ENCODE data around the gene NKTR. TPM values are rescaled to one million over a fixed set of nuclear protein-coding genes. Genes with fewer than 3 reads are reported as not detected.

NKTR gene
- total RNA-seq, 4 donors from 2014 or later, result 96.3 to 172 (median 133) TPM

DNA sequence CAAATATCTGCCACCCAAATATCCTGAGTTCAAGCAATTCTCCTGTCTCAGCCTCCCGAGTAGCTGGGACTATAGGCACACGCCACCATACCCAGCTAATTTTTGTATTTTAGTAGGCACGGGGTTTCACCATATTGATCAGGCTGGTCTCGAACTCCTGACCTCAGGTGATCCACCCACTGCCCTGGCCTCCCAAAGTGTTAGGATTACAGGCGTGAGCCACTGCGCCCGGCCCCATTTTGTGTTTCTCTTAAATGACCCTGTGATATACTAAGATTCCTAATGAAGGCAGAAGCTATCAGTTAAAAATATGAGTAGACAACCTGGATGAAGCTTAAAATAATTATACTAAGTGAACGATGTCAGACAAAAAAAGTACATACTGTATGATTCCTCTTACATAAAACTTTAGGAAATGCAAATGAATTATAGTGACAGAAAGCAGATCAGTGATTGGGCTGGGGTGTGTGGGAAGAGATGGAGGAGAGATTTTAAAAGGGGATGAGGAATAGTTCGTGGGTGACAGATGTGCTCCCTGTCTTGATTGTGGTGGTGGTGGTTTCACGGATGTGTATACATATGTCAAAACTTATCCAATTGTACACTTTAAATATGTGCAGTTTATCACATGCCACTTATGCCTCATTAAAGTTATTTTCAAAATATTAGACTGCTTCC lies 81.0 kb downstream of the NKTR start:
- 82 to 88% methylated on average over 10 of the region's 10 CpGs for WGBS, 2 donors (ENCODE audit: low coverage in 1 of 2)
- TF ChIP-seq POLR2AphosphoS5 (IDR thresholded peaks at IDR 0.05), result no peak
- no peak for TF ChIP-seq EP300 (IDR thresholded peaks at IDR 0.05; ENCODE audit: low read depth)
- TF ChIP-seq POLR2A (IDR thresholded peaks at IDR 0.05), result no peak
- TF ChIP-seq, protein P1, sequence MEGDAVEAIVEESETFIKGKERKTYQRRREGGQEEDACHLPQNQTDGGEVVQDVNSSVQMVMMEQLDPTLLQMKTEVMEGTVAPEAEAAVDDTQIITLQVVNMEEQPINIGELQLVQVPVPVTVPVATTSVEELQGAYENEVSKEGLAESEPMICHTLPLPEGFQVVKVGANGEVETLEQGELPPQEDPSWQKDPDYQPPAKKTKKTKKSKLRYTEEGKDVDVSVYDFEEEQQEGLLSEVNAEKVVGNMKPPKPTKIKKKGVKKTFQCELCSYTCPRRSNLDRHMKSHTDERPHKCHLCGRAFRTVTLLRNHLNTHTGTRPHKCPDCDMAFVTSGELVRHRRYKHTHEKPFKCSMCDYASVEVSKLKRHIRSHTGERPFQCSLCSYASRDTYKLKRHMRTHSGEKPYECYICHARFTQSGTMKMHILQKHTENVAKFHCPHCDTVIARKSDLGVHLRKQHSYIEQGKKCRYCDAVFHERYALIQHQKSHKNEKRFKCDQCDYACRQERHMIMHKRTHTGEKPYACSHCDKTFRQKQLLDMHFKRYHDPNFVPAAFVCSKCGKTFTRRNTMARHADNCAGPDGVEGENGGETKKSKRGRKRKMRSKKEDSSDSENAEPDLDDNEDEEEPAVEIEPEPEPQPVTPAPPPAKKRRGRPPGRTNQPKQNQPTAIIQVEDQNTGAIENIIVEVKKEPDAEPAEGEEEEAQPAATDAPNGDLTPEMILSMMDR (IDR thresholded peaks at IDR 0.05), result no peak
- peaks cover 12% of the 10 kb centered on the region for H3K27me3 ChIP-seq
- no peaks in the 10 kb centered on the region for H3K9me3 ChIP-seq
- H3K4me3 ChIP-seq, result no peak overlapping the region
- no peak overlapping the region for H3K27ac ChIP-seq
- no peak for DNase-seq
- H3K36me3 ChIP-seq, result no peaks in the 10 kb centered on the region
- intact Hi-C loops (cut with DNase I; ENCODE audit: low total_unique reads), result no loop called here
- in situ Hi-C loops (cut with MboI; ENCODE audit: low pct_ligation_motif_present in 1 of 4, low pct_unique_long_range_greater_than_20kb in 1 of 4, low sequenced_read_pairs in 3 of 4), result no loop called here
- H3K4me1 ChIP-seq, result peaks cover 0 to 21% (median 6%) of the 10 kb centered on the region in 4 donors

DNA sequence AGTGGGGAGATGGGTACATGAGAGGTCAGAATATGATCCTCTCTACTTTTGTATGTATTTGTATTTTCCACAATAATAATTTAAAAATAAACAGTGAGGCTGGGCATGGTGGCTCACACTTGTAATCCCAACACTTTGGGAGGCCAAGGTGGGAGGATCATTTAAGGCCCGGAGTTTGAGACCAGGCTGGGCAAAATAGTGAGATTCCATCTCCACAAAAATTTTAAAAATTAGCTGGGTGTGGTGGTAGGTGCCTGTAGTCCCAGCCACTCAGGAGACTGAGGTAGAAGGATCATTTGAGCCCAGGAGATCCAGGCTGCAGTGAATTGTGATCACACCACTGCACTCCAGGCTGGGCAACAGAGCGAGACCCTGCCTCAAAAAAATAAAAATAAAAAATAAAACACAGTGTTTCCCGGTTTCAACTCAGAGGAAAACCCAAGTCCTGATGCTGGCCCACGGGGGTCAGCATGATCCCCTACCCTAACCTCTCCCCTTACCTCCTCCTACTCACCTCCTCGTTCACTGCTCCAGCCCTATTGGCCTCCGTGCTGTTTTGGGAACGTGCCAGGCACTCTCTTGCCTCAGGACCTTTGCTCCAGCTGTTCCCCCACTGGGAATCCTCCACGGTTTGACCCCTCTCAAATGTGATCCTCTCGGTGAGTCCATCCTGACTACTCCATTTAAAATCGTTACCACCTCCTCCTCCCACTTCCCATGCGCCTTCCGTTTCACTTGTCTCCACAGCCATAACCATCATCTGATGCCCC lies 82.0 kb downstream of the NKTR start:
- 77 to 81% methylated on average over 5 to 12 of the region's 12 CpGs for WGBS, 2 donors (ENCODE audit: low coverage in 1 of 2)
- DNase-seq, result no peak
- intact Hi-C loops (cut with DNase I; ENCODE audit: low total_unique reads) (no loop called here), in situ Hi-C loops (cut with MboI; ENCODE audit: low pct_ligation_motif_present in 1 of 4, low pct_unique_long_range_greater_than_20kb in 1 of 4, low sequenced_read_pairs in 3 of 4) (no loop called here)
- no peaks in the 10 kb centered on the region for H3K9me3 ChIP-seq
- H3K27ac ChIP-seq, result no peak overlapping the region
- H3K4me1 ChIP-seq, result peaks cover 0 to 21% (median 6%) of the 10 kb centered on the region in 4 donors
- H3K27me3 ChIP-seq, result peaks cover 14% of the 10 kb centered on the region
- TF ChIP-seq EP300 (IDR thresholded peaks at IDR 0.05; ENCODE audit: low read depth) (no peak), POLR2AphosphoS5 (IDR thresholded peaks at IDR 0.05) (no peak), POLR2A (IDR thresholded peaks at IDR 0.05) (no peak)
- TF ChIP-seq, protein P1 (IDR thresholded peaks at IDR 0.05), result no peak
- no peak overlapping the region for H3K4me3 ChIP-seq
- H3K36me3 ChIP-seq, result no peaks in the 10 kb centered on the region

DNA sequence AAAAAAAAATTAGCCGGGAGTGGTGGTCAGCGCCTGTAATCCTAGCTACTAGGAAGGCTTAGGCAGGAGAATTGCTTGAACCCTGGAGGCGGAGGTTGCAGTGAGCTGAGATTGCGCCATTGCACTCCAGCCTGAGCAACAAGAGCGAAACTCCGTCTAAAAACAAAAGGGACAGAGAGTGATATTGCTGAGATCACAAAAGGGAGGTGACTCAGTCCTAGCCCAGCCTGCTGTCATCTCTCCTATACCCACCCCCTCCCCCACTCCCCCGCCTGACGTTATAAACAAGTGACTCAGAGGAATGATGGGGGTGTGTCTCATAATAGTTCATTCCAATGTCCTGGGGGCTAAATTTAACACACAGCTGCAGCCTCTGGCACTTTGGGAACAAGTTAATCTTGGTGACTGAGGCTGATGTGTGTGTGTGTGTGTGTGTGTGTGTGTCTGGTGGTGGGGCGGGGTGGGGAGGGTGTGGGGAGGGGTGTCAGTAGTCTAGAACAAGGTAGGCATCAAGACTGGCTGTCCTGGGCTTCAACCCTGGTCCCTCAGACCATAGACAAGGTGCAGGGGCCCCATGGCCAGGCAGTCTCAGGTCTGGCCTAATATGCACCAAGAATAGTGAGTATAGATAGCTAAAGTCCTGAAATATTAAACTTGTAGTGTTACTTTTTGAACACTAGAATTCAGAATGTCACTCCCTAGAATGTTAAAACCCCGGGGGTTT lies 83.6 kb downstream of the NKTR start:
- 45 to 67% methylated on average over 1 to 10 of the region's 10 CpGs for WGBS, 2 donors (ENCODE audit: low coverage in 1 of 2)
- peak overlapping the region in 3 of 4 donors; percentile 17 to 44 (median 40) for H3K27ac ChIP-seq
- intact Hi-C loops (cut with DNase I; ENCODE audit: low total_unique reads), result no loop called here

More for the DNA sequence above, 83.6 kb downstream of the NKTR start:
- in situ Hi-C loops (cut with MboI; ENCODE audit: low pct_ligation_motif_present in 1 of 4, low pct_unique_long_range_greater_than_20kb in 1 of 4, low sequenced_read_pairs in 3 of 4), result no loop called here
- Histone ChIP-seq H3K4me3 (no peak overlapping the region), H3K9me3 (no peaks in the 10 kb centered on the region), H3K36me3 (no peaks in the 10 kb centered on the region), H3K4me1 (peaks cover 0 to 21% (median 6%) of the 10 kb centered on the region in 4 donors), H3K27me3 (peaks cover 14% of the 10 kb centered on the region)
- TF ChIP-seq EP300 (IDR thresholded peaks at IDR 0.05; ENCODE audit: low read depth) (no peak), POLR2AphosphoS5 (IDR thresholded peaks at IDR 0.05) (peak in 2 of 3 donors; percentile 38 to 46), POLR2A (IDR thresholded peaks at IDR 0.05) (no peak)
- TF ChIP-seq, protein P1 (IDR thresholded peaks at IDR 0.05), result no peak
- DNase-seq, result peak; percentile 68
